HG02610 (cell line): Measurements from ENCODE around the gene CD244.
"Not testable (repeated sequence)": the region's sequence is repeated elsewhere in the genome, so short reads cannot be mapped to it uniquely, and the experiment has no call there.

Experiments
- ATAC-seq: cut with Tn5 transposase; IDR thresholded peaks from one replicate; pipeline ENCODE4 v1.9.1; 2021; ENCODE audit warnings: mild to moderate bottlenecking, moderate library complexity; ENCODE audit not compliant: unreplicated experiment

CD244 gene

DNA sequence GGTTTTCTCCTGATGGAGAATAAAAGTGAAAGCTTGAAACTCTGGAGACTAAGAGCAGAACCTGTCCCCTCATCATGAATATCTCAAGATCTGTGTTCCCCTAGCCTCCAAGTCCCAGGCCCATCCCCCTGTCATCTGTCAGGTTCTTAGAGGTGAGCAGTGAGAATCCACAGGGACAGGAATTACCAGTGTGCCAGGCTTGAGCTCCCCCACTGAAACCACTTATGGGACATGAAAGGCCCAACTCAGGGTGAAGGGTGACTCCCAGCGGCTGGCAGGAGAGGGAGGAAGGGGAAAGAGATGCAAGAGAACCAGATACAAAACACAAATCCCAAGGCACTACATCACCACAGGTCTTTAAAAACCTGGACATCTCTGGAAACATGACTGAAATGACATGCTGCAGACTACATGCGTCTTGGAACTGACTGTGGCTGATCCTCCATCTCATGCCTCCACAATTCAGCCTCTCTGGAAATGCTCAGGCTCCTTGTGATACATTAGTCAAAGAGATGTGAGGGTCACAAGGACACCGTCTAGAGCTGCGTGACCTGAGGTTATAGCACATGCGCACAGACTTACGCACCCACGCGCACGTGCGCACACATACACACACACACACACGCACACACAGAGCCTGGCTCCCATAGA, 73.5 kb downstream of the CD244 start:
- peak; percentile 3 for ATAC-seq

DNA sequence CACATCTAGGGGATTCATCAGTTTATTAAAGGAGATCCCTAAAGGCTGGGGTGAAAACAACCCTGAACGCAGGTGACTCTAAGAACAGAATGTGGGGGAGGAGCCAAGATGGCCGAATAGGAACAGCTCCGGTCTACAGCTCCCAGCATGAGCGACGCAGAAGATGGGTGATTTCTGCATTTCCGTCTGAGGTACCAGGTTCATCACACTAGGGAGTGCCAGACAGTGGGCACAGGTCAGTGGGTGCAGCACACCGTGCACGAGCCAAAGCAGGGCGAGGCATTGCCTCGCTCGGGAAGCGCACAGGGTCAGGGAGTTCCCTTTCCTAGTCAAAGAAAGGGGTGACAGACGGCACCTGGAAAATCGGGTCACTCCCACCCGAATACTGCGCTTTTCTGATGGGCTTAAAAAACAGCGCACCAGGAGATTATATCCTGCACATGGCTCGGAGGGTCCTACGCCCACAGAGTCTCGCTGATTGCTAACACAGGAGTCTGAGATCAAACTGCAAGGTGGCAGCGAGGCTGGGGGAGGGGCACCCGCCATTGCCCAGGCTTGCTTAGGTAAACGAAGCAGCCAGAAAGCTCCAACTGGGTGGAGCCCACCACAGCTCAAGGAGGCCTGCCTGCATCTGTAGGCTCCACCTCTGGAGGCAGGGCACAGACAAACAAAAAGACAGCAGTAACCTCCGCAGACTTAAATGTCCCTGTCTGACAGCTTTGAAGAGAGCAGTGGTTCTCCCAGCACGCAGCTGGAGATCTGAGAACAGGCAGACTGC, 79.5 kb downstream of the CD244 start:
- ATAC-seq: not testable (repeated sequence)

DNA sequence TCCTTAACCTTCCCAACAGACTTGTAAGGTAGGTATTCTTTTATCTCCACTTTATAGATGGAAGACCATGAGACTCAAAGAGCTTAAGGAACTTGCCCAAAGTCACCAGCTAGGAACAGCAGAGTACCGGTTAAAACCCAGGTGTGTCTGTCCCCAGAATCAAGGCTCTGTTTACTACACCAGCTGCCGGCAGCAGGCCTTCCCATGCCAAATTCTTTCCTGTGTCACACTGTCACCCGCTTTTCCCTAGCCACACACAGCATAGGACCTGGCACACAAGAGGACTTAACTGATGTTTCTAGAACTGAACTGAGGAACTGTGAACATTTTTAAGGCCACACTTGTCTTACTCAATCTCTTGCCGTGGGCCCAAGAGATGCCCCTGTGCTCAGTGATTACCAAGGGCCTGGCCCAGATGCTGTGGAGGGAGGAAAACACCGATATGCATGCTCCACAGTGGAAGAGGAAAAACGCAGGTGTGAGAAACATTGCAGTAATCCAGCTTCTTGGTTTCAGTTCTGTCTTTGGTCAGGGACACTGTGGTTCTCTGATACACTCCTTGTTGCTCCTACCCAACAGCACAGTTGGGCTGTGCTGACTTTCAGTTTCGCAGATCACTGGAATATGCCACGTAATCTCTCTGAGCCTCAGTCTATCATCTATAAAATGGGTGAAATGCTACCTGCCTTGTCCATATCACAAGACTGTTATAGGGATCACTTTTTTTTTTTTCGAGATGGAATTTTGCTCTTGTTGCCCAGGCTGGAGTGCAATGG, 80.6 kb downstream of the CD244 start:
- ATAC-seq: peak; percentile 86

DNA sequence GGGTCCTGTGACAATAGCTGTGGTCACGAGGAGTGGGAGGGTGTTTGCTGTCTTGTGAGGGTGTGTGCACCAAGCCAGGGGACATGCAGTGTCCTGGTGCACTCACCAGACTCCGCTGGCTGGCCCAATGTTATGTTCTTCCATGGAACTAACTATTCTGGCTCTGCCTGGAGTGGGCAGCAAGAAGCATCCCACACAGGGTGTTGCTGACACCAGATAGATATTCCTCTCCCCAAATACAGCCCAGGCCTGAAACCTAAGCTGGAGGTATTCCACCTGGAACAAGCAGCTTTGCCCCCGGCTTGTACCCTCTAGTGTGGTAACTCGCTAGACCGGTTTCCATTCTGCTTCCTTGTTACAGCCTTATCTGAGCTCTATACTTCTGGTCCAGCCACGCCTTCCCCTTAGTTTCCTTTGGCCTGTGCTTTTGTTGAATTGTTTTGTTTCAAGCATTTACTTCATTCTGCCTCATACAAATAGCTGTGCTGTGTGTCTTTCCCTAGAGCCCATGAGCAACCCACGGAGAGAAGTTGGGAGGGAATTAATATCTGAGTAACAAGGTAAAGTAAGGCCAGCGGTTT, 81.4 kb downstream of the CD244 start:
- ATAC-seq: no peak

DNA sequence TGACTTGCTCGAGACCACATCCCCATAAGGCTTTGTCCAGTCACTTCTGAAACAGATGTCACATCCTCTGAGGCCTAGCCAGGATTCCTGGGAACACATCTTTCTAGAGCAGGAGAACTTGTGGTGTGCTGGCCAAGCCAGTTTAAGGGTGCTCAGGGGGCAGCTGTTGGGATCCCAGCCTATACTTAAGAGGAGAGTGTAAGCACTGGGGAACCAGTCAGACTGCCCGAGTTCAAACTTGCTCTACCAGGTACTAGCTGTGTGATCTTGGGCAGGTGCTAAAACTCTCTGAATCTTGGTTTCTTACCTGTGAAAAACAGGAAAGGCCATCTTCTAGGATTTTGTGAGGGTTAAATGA, 82.3 kb downstream of the CD244 start:
- ATAC-seq: no peak
